Upper lobe of right lung (tissue), 1 donor: ENCODE data around the gene HOXA10. TPM values are rescaled to one million over a fixed set of nuclear protein-coding genes. Genes with fewer than 3 reads are reported as not detected.

Experiments used
- ATAC-seq: fragments of 200-7000 bp; cut with Tn5 transposase; one replicate; pipeline ENCODE4 v1.9.1; 2020; ENCODE audit warnings: mild to moderate bottlenecking, moderate library complexity
- DNase-seq: peaks from one replicate; pipeline ENCODE4 v3.0.0-alpha.2; 2020
- H3K27ac ChIP-seq: fragments of 200-600 bp; one replicate; pipeline ENCODE4 v1.8.0; 2022
- H3K27me3 ChIP-seq: fragments of 200-600 bp; one replicate; pipeline ENCODE4 v1.8.0; 2022; ENCODE audit warnings: mild to moderate bottlenecking
- H3K36me3 ChIP-seq: fragments of 200-600 bp; one replicate; pipeline ENCODE4 v1.8.0; 2022
- H3K4me1 ChIP-seq: fragments of 200-600 bp; one replicate; pipeline ENCODE4 v1.8.0; 2022
- H3K4me3 ChIP-seq: fragments of 200-600 bp; one replicate; pipeline ENCODE4 v1.8.0; 2022; ENCODE audit warnings: mild to moderate bottlenecking
- H3K9me3 ChIP-seq: fragments of 200-600 bp; one replicate; pipeline ENCODE4 v1.8.0; 2022
- CTCF ChIP-seq: fragments of 200-600 bp; IDR thresholded peaks from one replicate; pipeline ENCODE4 v1.8.0; 2022; ENCODE audit warnings: antibody characterized with exemption
- intact Hi-C: fragments of 100-400 bp; cut with DNase I; formaldehyde crosslinking; loops from one replicate; pipeline ENCODE4 v1.11.0; 2022
- total RNA-seq: library from RNA; stranded (reverse); fragmentation: NEBNext Ultra II Directional; extraction: Animal tissue kit (Norgen Biotek cat#: 25700); gene quantifications from one replicate; pipeline ENCODE4 v1.2.1, GENCODE V29; 2021
- donor health status: DM: no; HTN: yes; CAD: no; lungs with severe emphysema.

Gene HOXA10
- total RNA-seq, 1 donor from 2014 or later: 0.38 TPM

GRCh38 chr7:27172823-27173510 is 1.2 kb downstream of the HOXA10 start:
- intact Hi-C loops: no loop called here
- peak overlapping the region; percentile 51 for H3K27ac ChIP-seq
- DNase-seq (peak; percentile 64), ATAC-seq (peak; percentile 13)
- peak overlapping the region; percentile 45 for H3K4me3 ChIP-seq
- TF ChIP-seq CTCF: no peak
- H3K36me3 ChIP-seq: no peaks in the 10 kb centered on the region
- H3K27me3 ChIP-seq: peaks cover 100% of the 10 kb centered on the region
- H3K4me1 ChIP-seq: peaks cover 27% of the 10 kb centered on the region
- no peaks in the 10 kb centered on the region for H3K9me3 ChIP-seq

- intact Hi-C loops: no loop called here
- no peak for ATAC-seq
- peak; percentile 32 for DNase-seq
- Histone ChIP-seq H3K27me3 (peaks cover 100% of the 10 kb centered on the region), H3K4me1 (peaks cover 27% of the 10 kb centered on the region), H3K9me3 (no peaks in the 10 kb centered on the region), H3K36me3 (no peaks in the 10 kb centered on the region), H3K4me3 (no peak overlapping the region), H3K27ac (no peak overlapping the region)
- no peak for TF ChIP-seq CTCF
Measured at GRCh38 chr7:27172315-27172774, 1.8 kb downstream of the HOXA10 start.

DNA sequence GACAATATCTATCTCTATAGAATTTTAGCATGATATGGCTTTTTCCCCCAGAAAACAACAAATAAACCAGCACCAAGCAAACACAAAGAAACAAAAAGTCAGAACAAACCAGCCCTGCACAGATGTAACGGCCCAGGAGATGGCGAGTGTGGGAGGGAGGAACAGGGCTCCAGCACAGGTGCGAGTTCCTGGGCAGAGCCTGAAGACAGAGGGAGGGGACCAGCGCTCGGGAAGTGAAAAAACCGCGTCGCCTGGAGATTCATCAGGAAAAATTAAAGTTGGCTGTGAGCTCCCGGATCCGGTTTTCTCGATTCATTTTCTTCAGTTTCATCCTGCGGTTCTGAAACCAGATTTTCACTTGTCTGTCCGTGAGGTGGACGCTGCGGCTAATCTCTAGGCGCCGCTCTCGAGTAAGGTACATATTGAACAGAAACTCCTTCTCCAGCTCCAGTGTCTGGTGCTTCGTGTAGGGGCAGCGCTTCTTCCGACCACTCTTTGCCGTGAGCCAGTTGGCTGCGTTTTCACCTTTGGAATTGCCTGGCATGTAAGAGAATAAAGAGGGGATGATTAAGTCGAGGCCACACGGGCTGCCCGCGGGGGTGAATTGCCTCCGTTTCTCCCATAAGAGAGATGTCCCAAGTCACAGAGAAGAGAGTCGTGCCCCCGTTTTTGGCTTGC is 2.3 kb downstream of the HOXA10 start:
- H3K27me3 ChIP-seq: peaks cover 100% of the 10 kb centered on the region
- H3K9me3 ChIP-seq: no peaks in the 10 kb centered on the region
- peak; percentile 55 for DNase-seq
- ATAC-seq: no peak
- H3K36me3 ChIP-seq: no peaks in the 10 kb centered on the region
- H3K4me3 ChIP-seq: no peak overlapping the region
- TF ChIP-seq CTCF: no peak
- intact Hi-C loops: no loop called here
- H3K4me1 ChIP-seq: peaks cover 27% of the 10 kb centered on the region
- H3K27ac ChIP-seq: no peak overlapping the region

DNA sequence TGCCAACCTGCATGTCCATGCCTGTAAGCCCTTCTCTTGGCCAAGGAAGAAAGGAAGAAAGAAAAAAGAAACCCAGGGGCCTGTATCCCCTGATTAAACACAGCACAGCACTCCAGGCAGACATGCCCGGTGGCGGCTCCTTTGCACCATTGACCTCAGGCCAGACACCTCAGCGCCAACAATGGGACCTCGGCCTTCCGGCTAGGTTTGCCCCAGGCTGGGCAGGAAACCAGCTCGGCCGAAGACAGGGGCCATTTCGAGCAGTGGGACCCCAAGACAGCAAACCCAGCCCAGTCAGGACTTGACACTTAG is 2.8 kb downstream of the HOXA10 start:
- no peak for TF ChIP-seq CTCF
- H3K27ac ChIP-seq: no peak overlapping the region
- peaks cover 29% of the 10 kb centered on the region for H3K4me1 ChIP-seq
- intact Hi-C loops: no loop called here
- H3K4me3 ChIP-seq: no peak overlapping the region
- peak; percentile 31 for DNase-seq
- no peak for ATAC-seq
- no peaks in the 10 kb centered on the region for H3K36me3 ChIP-seq
- H3K27me3 ChIP-seq: peaks cover 100% of the 10 kb centered on the region
- no peaks in the 10 kb centered on the region for H3K9me3 ChIP-seq

DNA sequence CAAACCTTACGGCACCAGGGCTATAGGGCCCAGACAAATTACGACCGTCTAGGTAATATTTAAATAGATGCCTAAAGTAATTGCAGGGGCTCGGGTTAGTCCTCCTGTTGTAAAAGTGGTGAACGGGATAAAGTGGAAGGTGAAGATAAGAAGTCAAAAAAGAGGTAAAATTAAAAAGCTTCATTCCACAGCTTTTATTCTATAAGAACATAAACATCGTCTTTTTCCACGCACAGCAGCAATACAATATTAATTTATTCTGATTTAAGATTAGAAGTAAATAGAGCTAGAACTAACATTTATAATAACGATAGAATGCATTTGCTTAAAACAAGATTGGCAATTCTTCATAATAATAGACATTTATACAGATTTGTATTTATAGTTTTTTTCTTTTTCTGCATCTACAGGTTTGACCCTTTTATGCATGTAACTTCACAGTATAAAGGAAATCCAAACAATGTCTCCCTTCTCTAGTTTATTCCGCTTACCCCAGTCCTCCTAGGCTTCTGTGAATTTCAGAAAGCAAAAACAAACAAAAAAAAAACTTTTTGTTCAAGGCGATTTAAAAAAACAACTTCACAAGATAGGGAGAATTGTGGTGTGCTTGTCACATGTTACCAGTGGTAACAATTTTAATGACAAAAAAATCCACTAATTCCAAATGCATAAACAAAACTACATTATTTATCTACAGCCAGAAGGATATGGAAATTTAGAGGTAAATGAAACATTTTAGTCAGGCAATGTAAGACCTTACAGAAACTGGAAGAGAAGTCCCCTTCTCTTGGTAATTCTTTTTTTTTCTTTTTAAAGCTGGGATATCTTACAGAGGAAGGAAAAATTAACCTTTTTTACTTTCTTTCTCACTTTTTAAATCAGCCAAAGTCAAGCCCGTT is 3.4 kb downstream of the HOXA10 start:
- Histone ChIP-seq H3K9me3 (no peaks in the 10 kb centered on the region), H3K4me3 (no peak overlapping the region)
- ATAC-seq: no peak

More for the DNA sequence above, 3.4 kb downstream of the HOXA10 start:
- Histone ChIP-seq H3K4me1 (peaks cover 35% of the 10 kb centered on the region), H3K36me3 (no peaks in the 10 kb centered on the region), H3K27ac (no peak overlapping the region), H3K27me3 (peaks cover 100% of the 10 kb centered on the region)
- no peak for TF ChIP-seq CTCF
- DNase-seq: no peak
- intact Hi-C loops: no loop called here
